IMR-90 (cell line): ENCODE results near the gene SHC1.

Source experiments
- BHLHE40 ChIP-seq: fragments of 150-350 bp; IDR thresholded peaks from 2 replicates; pipeline ENCODE4 v1.6.1; 2016; ENCODE audit warnings: mild to moderate bottlenecking, low read depth, low read length
- CEBPB ChIP-seq: IDR thresholded peaks from 2 replicates; pipeline ENCODE4 v1.6.1; 2012; ENCODE audit warnings: low read depth, low read length, improper control_type of control experiment
- CHD1 ChIP-seq: IDR thresholded peaks from 2 replicates; pipeline ENCODE4 v1.6.1; 2012; ENCODE audit warnings: low read depth, low read length, improper control_type of control experiment
- FOS ChIP-seq: fragments of 150-350 bp; IDR thresholded peaks from 2 replicates; pipeline ENCODE4 v1.6.1; 2016; ENCODE audit warnings: low read depth, low read length
- MXI1 ChIP-seq: IDR thresholded peaks from 2 replicates; pipeline ENCODE4 v1.6.1; 2012; ENCODE audit warnings: low read depth, mild to moderate bottlenecking, low read length, moderate library complexity, borderline replicate concordance
- NFE2L2 ChIP-seq: fragments of 150-350 bp; IDR thresholded peaks from 2 replicates; pipeline ENCODE4 v1.6.1; 2016; ENCODE audit warnings: low read depth, mild to moderate bottlenecking, low read length
- POLR2A ChIP-seq: IDR thresholded peaks from 2 replicates; pipeline ENCODE4 v1.6.1; 2012; ENCODE audit warnings: mild to moderate bottlenecking, low read depth, low read length
- RAD21 ChIP-seq: IDR thresholded peaks from 2 replicates; pipeline ENCODE4 v1.6.1; 2012; ENCODE audit warnings: low read length, improper control_type of control experiment
- RCOR1 ChIP-seq: IDR thresholded peaks from 2 replicates; pipeline ENCODE4 v1.6.1; 2012; ENCODE audit warnings: mild to moderate bottlenecking, low read length, improper control_type of control experiment; ENCODE audit not compliant: insufficient replicate concordance
- RFX5 ChIP-seq: IDR thresholded peaks from 2 replicates; pipeline ENCODE4 v1.8.0; 2012; ENCODE audit warnings: low read depth, mild to moderate bottlenecking, low read length, moderate library complexity
- TF ChIP-seq, protein P1 (sequence below): fragments of 150-350 bp; IDR thresholded peaks from 2 replicates; pipeline ENCODE4 v1.6.1; 2016; ENCODE audit warnings: low read depth, mild to moderate bottlenecking, low read length, moderate library complexity, borderline replicate concordance
- TF ChIP-seq, protein P2 (sequence below): conservative IDR thresholded peaks from 2 replicates; pipeline ENCODE4 v1.5.1; 2012; ENCODE audit warnings: mild to moderate bottlenecking, low read depth, low read length, improper control_type of control experiment
- TF ChIP-seq, protein P3 (sequence below): fragments of 150-350 bp; IDR thresholded peaks from 2 replicates; pipeline ENCODE4 v1.6.1; 2017; ENCODE audit warnings: mild to moderate bottlenecking, antibody characterized with exemption, low read length, low read depth

DNA sequence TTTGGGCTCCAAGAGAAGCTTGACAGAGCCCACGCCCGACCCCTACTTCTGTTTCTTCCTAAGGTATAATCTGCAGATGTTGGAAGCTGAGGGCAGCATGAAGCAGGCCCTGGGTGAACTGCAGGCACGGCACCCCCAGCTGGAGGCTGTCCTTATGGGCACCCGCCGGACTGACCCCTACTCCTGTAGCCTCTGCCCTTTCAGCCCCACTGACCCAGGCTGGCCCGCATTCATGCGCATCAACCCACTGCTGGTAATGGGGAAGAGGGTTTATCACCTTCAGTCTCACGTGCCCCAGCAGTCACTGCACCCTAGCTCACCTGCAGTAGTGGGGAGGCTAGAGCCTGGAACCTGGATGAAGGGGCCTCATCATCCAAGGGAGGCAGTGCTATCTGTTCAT is 19.7 kb upstream of the SHC1 start:
- TF ChIP-seq POLR2A (no peak), CHD1 (no peak), RAD21 (no peak), MXI1 (no peak), FOS (no peak), RCOR1 (no peak), BHLHE40 (no peak), NFE2L2 (no peak), CEBPB (no peak), RFX5 (no peak)
- TF ChIP-seq, protein P1, sequence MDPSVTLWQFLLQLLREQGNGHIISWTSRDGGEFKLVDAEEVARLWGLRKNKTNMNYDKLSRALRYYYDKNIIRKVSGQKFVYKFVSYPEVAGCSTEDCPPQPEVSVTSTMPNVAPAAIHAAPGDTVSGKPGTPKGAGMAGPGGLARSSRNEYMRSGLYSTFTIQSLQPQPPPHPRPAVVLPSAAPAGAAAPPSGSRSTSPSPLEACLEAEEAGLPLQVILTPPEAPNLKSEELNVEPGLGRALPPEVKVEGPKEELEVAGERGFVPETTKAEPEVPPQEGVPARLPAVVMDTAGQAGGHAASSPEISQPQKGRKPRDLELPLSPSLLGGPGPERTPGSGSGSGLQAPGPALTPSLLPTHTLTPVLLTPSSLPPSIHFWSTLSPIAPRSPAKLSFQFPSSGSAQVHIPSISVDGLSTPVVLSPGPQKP: no peak
- TF ChIP-seq, protein P2, sequence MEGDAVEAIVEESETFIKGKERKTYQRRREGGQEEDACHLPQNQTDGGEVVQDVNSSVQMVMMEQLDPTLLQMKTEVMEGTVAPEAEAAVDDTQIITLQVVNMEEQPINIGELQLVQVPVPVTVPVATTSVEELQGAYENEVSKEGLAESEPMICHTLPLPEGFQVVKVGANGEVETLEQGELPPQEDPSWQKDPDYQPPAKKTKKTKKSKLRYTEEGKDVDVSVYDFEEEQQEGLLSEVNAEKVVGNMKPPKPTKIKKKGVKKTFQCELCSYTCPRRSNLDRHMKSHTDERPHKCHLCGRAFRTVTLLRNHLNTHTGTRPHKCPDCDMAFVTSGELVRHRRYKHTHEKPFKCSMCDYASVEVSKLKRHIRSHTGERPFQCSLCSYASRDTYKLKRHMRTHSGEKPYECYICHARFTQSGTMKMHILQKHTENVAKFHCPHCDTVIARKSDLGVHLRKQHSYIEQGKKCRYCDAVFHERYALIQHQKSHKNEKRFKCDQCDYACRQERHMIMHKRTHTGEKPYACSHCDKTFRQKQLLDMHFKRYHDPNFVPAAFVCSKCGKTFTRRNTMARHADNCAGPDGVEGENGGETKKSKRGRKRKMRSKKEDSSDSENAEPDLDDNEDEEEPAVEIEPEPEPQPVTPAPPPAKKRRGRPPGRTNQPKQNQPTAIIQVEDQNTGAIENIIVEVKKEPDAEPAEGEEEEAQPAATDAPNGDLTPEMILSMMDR: no peak
- TF ChIP-seq, protein P3, sequence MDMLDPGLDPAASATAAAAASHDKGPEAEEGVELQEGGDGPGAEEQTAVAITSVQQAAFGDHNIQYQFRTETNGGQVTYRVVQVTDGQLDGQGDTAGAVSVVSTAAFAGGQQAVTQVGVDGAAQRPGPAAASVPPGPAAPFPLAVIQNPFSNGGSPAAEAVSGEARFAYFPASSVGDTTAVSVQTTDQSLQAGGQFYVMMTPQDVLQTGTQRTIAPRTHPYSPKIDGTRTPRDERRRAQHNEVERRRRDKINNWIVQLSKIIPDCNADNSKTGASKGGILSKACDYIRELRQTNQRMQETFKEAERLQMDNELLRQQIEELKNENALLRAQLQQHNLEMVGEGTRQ: no peak
